NOMO-1 (cell line): ENCODE data around the gene CSNK2A1.
"Not testable (repeated sequence)": the region's sequence is repeated elsewhere in the genome, so short reads cannot be mapped to it uniquely, and the experiment has no call there.

Experiments used
- DNase-seq, 2 experiments: peaks; one replicate each; lab custom pipeline; 2025; ENCODE audit not compliant: unreplicated experiment in 2 of 2; lab: John Stamatoyannopoulos, UW

Gene CSNK2A1

GRCh38 chr20:496126-496696 lies 47.4 kb downstream of the CSNK2A1 start:
- no peak for DNase-seq

- DNase-seq, result no peak
Observed at GRCh38 chr20:492159-492558, 51.4 kb downstream of the CSNK2A1 start.

GRCh38 chr20:487655-488054 lies 55.9 kb downstream of the CSNK2A1 start:
- no peak for DNase-seq

GRCh38 chr20:483815-484644 lies 59.6 kb downstream of the CSNK2A1 start:
- DNase-seq, result no peak

GRCh38 chr20:481167-481566 lies 62.4 kb downstream of the CSNK2A1 start:
- no peak for DNase-seq

GRCh38 chr20:480044-480443 lies 63.5 kb downstream of the CSNK2A1 start:
- no peak for DNase-seq

GRCh38 chr20:479487-479886 lies 64.1 kb downstream of the CSNK2A1 start:
- no peak for DNase-seq

GRCh38 chr20:478949-479429 lies 64.6 kb downstream of the CSNK2A1 start:
- peak; percentile 15 to 72 for DNase-seq

GRCh38 chr20:478010-478948 lies 65.3 kb downstream of the CSNK2A1 start:
- DNase-seq, result no peak

- not testable (repeated sequence) for DNase-seq
Observed at GRCh38 chr20:476561-477249, 66.9 kb downstream of the CSNK2A1 start.

GRCh38 chr20:475463-476357 lies 67.9 kb downstream of the CSNK2A1 start:
- DNase-seq, result no peak

- no peak for DNase-seq
Observed at GRCh38 chr20:474581-474980, 69.0 kb downstream of the CSNK2A1 start.

- no peak for DNase-seq
Observed at GRCh38 chr20:472889-473292, 70.7 kb downstream of the CSNK2A1 start.

- no peak for DNase-seq
Observed at GRCh38 chr20:472137-472846, 71.3 kb downstream of the CSNK2A1 start.

- no peak for DNase-seq
Observed at GRCh38 chr20:469746-470490, 73.7 kb downstream of the CSNK2A1 start.

- DNase-seq, result no peak
Observed at GRCh38 chr20:467755-468154, 75.8 kb downstream of the CSNK2A1 start.

GRCh38 chr20:462199-462991 lies 81.2 kb downstream of the CSNK2A1 start, which contains the start of gene TBC1D20:
TSS of gene TBC1D20 (minus strand) at chr20:462533. CDS start at chr20:462405, 128 bp downstream.
- peak; percentile 80 to 92 for DNase-seq
